Astrocyte (in vitro differentiated cells and primary cell): ENCODE results near the gene HDHD2.

Source experiments
- EZH2 ChIP-seq: IDR thresholded peaks from 2 replicates; pipeline ENCODE4 v1.6.1; 2012; ENCODE audit warnings: mild to moderate bottlenecking, low read length, inconsistent platforms; ENCODE audit not compliant: insufficient read depth
- TF ChIP-seq, protein P1 (sequence below): IDR thresholded peaks from 2 replicates; pipeline ENCODE4 v1.5.1; 2011; ENCODE audit warnings: low read depth, mild to moderate bottlenecking, inconsistent platforms, low read length, moderate library complexity; ENCODE audit not compliant: insufficient read depth

DNA sequence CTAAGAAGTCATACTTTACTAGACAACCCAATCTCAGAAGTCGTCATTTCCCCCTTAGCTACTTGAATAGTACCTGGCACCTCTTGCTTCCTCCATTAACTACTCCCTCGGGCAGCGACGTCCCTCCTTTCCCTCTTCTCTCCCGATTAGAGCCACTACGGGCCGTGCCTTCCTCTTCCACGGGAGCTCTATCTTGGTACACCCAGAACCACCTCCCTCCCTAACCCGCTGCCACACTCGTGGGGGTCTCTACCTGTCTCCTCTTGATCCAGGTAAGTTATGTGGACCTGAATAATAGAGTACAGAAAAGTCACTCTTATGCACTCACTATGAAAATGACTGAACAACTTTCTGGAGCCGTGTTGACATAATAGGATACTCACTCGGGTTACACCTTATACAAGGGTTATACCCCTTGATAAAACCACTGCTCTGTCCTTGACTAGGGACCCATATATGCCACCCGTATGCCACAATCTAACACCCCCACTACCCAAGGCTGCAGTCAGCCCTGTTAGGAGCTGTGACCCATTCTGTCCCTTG lies 595 bp upstream of the HDHD2 start:
- TF ChIP-seq, protein P1, sequence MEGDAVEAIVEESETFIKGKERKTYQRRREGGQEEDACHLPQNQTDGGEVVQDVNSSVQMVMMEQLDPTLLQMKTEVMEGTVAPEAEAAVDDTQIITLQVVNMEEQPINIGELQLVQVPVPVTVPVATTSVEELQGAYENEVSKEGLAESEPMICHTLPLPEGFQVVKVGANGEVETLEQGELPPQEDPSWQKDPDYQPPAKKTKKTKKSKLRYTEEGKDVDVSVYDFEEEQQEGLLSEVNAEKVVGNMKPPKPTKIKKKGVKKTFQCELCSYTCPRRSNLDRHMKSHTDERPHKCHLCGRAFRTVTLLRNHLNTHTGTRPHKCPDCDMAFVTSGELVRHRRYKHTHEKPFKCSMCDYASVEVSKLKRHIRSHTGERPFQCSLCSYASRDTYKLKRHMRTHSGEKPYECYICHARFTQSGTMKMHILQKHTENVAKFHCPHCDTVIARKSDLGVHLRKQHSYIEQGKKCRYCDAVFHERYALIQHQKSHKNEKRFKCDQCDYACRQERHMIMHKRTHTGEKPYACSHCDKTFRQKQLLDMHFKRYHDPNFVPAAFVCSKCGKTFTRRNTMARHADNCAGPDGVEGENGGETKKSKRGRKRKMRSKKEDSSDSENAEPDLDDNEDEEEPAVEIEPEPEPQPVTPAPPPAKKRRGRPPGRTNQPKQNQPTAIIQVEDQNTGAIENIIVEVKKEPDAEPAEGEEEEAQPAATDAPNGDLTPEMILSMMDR = no peak
- TF ChIP-seq EZH2 = no peak
